GM19452 (cell line): Measurements from ENCODE around the gene POLR3C.

ENCODE experiments used
- ATAC-seq: cut with Tn5 transposase; IDR thresholded peaks from one replicate; pipeline ENCODE4 v1.9.1; 2021; ENCODE audit not compliant: unreplicated experiment

Gene POLR3C

DNA sequence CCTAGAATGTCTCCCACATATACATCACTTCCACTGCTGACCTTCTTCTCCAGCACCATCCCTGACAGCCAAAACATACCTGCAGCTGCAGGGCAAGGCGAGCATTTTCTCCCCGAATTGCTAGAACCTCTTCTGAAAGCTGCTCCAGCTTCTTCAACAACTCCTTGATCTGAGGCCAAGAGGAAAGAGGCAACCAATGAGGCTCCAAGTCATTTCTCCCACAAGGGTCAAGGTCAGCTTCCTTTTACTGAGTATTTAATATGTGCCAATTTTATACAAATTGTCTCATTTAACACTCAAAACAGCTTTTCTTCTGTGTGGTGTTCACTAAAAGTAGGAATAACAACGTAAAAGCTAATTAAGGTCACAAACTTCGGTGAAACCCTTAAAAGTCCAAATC lies 44.2 kb downstream of the POLR3C start:
- ATAC-seq, result no peak

DNA sequence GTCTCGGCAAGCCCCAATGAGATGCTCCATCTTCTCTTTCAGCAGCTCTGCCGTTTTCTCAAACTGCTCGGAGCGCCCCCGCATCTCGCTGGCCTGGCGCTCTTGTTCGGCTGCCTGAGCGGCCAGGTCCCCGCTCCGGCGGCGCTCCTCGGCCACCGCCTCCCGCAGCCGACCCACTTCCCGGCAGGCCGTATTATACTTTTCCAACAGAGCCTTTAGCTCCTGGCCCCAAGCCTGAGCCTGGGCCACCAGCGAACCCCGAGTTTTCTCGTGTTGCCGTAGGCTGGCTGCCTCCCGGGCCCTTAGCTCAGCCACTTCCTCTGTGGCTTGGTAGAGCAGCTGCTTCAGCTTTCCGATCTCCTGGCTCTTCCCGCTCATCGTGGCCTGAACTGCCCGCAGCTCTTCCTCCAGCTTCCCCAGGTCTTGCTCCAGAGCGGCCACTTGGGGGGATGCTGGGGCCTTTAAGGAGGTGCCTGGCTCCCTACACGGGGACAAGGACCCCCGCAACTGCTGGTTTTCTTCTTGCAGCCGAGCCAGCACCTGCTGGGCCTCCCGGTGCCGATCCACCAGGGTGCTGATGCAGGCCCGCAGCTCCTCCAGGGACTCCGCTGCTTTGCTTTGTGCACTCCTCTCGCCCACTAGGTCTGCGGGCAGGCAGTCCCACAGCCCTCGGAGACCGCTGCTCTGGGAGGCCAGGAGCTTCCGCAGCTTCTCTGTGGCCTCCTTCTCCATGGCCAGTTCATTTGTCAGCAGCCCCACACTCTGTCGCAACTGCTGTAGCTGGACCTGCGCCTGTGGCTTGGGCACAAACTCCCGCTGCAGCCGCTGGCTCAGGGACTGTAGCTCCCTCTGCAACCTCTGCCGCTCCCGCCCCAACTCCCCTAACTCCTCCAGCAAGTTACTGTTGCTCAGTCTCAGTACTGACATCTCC lies 48.3 kb downstream of the POLR3C start:
- no peak for ATAC-seq

DNA sequence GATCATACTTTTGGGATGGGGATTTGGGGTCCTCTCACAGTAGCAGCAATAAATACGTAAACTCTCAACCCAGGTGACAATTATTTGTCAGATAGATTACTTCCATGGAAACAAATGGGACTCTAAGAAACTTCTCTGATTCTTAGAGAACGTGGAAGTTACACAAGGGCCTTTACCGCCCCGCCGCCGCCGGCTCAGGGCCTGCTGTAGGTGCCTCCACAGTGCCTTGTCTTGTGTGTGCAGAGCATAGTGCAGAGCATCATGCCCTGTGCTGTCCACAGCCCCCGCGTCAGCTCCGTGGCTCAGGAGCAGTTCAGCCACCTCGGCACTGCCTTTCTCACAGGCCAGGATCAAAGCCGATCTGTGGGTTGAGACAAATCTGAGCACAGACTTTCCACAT lies 50.6 kb downstream of the POLR3C start:
- no peak for ATAC-seq

DNA sequence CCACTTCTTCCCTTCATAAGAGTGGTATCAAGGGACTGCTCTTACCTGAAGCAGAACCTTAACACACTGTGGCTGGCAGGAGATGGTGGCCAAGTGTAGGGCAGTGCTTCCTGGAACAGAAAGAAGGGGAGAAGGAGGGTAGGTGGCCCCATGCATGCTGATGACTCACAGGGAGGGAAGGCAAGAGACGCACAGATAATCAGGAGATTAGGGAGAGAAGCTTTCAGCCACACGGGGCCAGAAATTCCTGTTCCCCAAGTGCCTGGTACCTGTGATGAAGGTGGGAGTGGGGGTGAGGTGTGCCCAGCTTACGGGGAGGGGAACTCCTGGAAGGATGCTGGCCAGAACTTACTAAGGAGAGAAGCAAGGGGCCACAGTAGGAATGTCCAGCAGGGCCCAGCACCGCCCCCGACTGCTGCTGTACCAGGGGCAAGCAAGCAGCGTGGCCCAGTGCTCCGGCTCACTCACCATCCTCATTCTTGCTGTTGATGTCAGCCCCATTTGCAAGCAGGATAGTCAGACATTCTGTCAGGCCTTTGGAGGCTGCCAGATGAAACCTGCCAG lies 54.0 kb downstream of the POLR3C start:
- ATAC-seq, result no peak

DNA sequence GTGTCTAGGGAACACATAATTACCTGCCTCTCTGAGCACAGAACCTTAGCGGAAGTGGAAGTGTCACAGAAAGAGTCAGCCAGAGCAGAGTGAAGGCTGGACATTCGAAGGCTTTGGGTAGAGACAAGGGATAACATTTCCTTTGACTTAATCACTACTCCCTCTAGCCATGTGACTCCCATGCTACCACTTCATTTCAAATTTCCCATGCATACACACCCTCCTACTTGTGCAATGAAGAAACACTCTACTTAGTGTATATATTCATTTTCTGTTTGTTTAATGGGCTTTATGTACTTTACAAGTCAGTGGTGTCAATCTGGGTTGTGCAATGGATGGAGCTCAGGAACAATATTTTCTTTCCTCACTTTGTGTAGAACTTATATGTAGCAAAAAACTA lies 54.7 kb downstream of the POLR3C start:
- ATAC-seq, result no peak

DNA sequence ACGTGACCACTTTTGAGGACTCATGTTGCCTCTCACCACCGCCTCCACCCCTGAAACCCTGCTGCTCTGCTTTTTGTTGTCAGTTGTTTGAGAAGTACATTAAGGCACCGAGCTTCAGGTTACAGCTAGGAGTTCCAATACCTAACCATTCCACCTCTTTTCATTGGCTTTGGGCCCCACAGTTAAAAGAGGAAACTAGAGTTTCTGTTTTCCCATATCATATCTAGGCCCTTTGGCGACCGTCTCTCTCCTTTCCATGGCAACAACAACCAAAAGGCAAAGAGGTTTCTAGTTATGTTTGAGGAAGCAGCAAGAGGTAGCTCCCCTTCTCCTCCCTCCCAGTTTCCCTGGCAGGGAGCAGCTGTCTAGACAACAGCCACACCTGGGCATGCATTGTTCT lies 55.8 kb downstream of the POLR3C start:
- ATAC-seq, result no peak

DNA sequence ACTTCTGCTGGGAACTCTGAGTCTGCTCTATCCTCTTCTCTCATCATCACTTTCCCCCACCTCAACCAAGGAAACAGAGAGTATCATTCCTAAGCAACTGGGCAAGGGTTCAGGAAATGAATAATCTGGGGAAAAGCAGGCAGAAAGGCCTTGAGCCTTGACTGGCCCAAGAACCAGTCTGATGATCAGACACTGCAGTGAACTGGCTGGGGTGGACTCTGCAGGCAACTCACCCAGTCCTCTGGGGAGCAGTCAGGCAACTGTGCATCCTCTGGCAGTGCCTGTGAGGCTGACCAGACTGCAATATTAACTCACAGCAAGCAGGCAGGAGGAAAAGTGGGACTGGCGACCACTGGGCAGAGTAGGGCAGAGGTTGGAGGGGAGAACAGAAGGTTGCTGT lies 60.7 kb downstream of the POLR3C start:
- ATAC-seq, result no peak

DNA sequence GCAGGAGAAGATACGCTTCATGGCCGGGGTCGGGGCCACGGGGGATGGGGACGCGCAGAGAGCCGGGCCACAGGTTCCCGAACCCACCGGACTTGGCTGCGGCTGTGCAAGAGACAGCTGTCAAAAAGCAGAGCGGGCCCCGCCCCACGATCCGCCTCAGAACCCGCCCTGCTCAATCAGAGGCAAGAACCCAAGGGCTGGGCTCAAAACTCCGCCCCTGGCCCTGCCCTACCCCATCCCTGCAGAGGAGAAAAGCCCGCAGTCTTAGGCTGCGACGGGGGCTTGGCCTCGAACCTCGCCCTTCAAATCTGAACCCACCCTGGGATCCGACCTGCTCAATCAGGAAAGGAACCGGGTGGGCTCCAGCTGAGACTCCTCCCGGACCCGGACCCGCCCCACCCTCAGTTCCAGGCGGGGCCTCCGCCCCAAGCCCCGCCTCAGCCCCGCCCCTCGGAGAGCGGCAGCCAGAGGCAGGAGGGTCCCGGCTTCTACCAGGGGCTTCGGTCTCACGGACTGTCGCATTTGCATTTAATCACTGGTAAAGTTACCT lies 61.8 kb downstream of the POLR3C start, which contains the start of gene ANKRD35:
ANKRD35 (minus strand) TSS at position 129 of the 550 bp plus-strand sequence; CDS start at position 21, 108 bp downstream.
- ATAC-seq, result peak; percentile 99

DNA sequence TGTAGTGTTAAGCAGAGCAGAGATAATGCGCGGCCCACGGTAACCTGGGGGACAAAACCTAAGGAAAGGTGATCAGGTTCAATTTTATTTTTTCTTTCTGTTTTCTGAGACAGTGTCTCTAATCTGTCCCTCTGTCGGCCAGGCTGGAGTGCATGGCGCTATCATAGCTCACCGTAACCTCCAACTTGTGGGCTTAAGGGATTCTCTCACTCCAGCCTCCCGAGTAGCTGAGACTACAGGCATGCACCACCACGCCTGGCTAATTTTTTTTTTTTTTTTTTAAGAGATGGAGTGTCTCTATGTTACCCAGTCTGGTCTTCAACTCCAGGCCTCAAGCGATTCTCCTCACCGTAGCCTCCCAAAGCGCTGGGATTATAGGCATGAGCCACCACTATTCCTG lies 62.4 kb downstream of the POLR3C start:
- ATAC-seq, result no peak

DNA sequence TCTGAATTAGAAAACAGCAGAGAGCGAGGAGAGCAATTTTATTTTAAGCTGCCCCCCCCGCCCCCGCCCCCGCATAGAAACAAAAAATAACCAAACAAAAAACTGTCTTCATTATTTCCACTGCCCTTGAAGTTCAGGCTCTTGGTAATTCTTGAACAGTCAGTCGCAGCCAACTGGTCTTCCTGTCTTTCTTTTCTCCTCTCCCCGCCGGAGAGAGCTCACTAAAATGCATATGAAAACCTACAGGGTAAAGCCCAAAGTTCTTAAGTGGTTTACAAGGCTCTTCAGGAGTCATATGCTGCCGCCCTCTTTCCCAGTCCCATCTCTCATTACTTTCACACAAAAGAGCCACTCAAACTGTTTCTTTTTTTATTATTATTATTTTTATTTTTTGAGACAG lies 62.8 kb downstream of the POLR3C start:
- no peak for ATAC-seq

DNA sequence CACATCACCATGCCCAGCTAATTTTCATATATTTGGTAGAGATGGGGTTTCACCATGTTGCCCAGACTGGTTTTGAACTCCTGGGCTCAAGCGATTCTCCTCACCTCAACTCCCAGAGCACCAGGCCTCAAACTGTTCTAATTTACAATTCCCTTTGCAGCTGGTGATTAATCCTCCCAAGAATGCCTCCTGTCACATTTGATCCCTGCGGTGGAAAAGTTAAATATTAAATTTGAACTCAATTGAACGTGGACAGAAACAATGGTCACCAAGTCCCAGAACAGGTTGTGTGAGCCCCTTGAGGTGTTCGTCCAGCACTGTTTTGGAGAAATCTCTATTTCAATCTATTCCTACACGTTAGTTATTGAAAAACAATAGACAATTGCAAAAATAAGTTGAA lies 63.6 kb downstream of the POLR3C start:
- no peak for ATAC-seq

DNA sequence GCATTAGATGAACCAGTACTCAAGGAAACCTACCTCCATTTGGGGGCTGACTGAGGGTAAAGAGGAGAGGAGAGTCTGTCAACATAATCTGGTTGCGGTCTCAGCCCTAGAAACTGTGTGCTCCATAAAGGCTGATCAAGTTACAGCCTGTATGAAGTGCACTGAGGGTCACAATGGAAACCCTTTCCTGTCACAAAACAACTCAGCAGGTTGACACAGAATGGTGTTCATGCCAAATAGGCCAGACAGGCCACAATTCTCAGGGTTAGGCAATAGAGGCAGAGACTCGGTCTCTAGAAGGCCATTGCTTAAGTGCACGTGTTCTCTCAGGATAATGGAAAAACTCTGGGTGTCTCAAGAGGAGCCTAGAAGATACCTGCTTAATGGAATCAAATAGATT lies 65.7 kb downstream of the POLR3C start:
- no peak for ATAC-seq

DNA sequence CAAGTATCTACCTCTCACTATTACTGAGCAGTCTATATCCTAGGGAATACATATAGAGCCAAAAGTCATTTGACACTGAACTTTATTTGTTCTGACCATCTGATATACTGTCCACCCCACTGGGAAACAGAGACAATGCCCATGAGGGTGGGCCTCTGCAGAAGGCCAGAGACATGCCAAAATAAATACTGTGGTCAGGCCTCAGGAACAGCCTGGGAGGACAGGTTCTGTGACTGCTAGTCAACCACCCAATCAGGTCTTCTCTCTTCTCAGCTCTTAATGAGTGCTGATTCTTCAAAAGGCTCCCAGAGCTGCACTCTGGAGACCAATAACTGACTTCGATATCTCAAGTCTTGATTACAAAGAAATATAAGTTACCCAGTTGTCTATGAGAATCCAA lies 67.1 kb downstream of the POLR3C start:
- no peak for ATAC-seq

DNA sequence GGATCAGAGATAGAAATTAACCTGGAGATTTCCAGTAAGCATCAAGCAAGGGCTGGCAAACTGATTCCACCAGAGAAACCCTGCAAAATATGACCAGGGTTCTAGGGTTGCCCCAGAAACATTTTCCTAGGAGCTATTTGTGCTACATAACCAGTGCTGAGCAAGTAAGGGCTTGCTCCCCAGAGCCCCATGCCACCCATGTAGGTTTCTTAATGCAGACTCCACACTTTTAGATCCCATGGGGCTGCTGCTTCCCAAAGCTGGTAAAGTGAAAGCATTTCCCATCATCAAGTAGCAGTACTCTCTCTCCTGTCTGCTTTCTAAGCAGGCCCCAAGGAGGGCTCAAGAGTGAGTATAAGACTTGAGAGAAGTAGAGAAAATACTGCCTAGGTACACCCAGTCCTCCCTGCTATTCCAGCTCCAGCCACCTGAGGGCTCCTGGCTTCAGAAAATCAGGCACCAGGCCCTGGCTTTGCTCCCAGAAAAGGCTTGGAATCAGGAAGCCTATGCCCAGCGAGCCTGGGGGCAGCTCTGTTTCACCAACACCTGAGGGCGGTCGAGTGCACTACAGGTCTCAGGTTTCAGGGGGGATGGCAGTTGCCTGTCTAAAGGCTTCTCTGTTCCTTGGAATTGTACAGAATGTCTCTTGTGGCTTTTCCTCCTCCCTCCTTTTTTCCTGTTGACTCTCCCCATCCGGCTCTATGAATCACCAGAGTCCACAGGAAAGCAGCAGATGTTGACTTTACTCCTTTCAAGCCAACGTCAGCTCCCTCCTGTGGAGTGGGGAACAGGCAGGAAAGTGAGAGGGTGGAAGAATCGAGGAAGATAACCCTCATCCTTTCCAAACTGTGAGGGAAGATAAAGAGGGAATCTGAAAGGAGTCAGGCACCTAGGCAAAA lies 67.8 kb downstream of the POLR3C start:
- peak; percentile 55 for ATAC-seq

DNA sequence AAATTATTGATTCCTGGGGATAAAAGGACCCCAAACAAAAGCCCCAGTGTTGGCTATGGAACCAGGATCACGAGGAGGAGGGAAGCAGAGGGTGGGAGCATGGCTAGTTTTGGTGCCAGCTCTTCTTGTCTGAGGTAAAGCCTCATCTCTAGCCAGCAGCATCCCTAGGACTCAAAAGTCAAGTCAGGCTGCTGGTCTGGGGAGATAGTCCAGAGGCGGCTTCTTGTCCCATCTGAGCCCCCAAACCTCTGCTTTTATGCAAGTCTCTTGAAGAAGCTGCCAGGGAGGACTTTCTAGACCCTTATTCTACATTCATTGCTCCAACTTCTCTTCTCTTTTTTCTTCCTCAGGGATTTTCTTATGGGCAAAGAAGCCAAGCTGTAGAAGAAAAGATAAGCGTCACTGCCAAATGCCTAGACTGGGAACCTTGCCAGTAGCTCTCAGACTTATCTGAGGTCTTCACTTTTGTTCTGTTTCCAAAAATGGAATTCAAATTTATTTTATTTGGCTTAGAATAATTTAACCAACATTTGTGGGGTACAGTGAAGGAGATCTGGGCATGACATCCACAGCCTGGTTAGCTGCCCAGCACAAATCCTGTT lies 68.6 kb downstream of the POLR3C start:
- no peak for ATAC-seq

DNA sequence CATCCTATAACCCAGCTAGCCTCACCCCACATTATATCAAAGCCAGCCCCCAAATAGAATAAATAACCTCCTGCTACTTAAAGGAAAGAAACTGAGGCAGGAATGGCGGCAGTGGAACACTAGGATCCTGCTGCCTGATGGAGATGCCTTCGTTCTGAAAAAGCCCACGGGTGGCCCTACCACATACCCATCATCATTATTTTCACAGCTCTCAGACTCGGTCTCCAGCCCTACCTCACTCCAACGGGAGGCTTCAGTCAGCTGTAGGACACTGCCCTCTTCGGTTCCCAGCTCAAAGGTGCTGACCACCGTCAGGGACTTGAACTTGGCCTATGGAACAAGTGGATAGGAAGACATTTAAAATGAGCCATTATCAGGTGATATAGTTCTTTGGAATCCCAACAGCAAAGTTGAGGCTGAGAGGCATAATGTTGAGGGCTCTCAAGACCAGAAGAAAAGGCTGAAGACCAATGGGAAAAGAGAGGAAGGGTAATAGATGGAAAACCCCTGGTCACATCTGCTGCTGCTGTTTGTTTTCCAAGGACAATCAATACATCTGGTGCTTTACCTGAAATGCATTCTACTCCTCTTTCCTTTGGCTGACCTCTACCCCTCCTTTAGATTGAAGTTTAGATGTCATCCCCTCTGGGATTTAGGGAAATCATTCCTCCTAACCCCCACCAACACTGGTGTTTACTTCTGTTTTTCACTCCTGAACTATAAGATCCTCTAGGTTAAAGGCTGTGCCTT lies 69.5 kb downstream of the POLR3C start:
- ATAC-seq, result no peak
